Nephron progenitor cell (in vitro differentiated cells): Measurements from ENCODE around the gene C7orf33.
"Not testable (repeated sequence)": the region's sequence is repeated elsewhere in the genome, so short reads cannot be mapped to it uniquely, and the experiment has no call there.

ENCODE experiments used
- DNase-seq: peaks from one replicate; pipeline ENCODE4 v3.0.0; 2021
- H3K27ac Mint-ChIP-seq: 2 replicates; pipeline ENCODE4 v1.8.0; 2021; ENCODE audit warnings: mild to moderate bottlenecking, moderate library complexity, mixed read lengths
- H3K27me3 Mint-ChIP-seq: 2 replicates; pipeline ENCODE4 v1.8.0; 2021; ENCODE audit warnings: mild to moderate bottlenecking, low read depth, mixed read lengths; ENCODE audit not compliant: poor library complexity
- H3K36me3 Mint-ChIP-seq: 2 replicates; pipeline ENCODE4 v1.8.0; 2021; ENCODE audit warnings: low read depth, mixed read lengths
- H3K4me1 Mint-ChIP-seq: 2 replicates; pipeline ENCODE4 v1.8.0; 2021; ENCODE audit warnings: mixed read lengths
- H3K4me3 Mint-ChIP-seq: 2 replicates; pipeline ENCODE4 v1.8.0; 2021; ENCODE audit warnings: mild to moderate bottlenecking, moderate library complexity, mixed read lengths
- H3K9me3 Mint-ChIP-seq: 2 replicates; pipeline ENCODE4 v1.8.0; 2021; ENCODE audit warnings: mild to moderate bottlenecking, moderate library complexity, mixed read lengths
- CTCF ChIP-seq: fragments of 200-600 bp; sonication (generic); IDR thresholded peaks from 2 replicates; pipeline ENCODE4 v1.5.0; 2021; ENCODE audit warnings: antibody characterized with exemption

C7orf33 gene

GRCh38 chr7:148584154-148584827 lies 6.3 kb upstream of the C7orf33 start:
- TF ChIP-seq CTCF: no peak
- H3K4me1 Mint-ChIP-seq: no peaks in the 10 kb centered on the region
- no peak overlapping the region for H3K27ac Mint-ChIP-seq
- no peaks in the 10 kb centered on the region for H3K36me3 Mint-ChIP-seq
- H3K27me3 Mint-ChIP-seq: peaks cover 16% of the 10 kb centered on the region
- H3K4me3 Mint-ChIP-seq: no peak overlapping the region
- no peaks in the 10 kb centered on the region for H3K9me3 Mint-ChIP-seq
- DNase-seq: no peak

GRCh38 chr7:148585399-148585798 lies 5.2 kb upstream of the C7orf33 start:
- Mint-ChIP-seq H3K27ac (no peak overlapping the region), H3K36me3 (no peaks in the 10 kb centered on the region), H3K4me3 (no peak overlapping the region), H3K4me1 (no peaks in the 10 kb centered on the region), H3K27me3 (peaks cover 16% of the 10 kb centered on the region), H3K9me3 (no peaks in the 10 kb centered on the region)
- DNase-seq: no peak
- no peak for TF ChIP-seq CTCF

DNA sequence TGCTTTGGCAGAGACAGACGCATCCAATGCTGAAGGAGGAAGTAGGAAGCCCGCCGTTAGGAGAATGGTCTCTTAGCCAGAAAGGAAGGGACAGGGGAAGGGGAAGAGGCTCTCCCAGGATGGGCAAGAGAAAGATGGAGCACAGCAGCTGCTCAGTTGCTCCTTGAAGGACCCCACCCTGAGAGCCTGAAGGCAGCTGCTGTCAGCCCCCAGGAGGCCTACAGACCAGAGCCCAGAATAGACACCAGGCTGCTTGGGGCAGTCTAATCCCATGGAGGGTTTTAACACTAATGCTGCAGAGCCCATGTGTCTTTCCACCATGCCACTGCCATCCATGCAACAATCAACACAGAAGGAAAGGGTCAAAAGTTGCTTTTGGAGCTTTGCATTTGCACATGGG lies 3.5 kb upstream of the C7orf33 start:
- H3K4me1 Mint-ChIP-seq: no peaks in the 10 kb centered on the region
- DNase-seq: no peak

GRCh38 chr7:148588168-148588567 lies 2.4 kb upstream of the C7orf33 start:
- Mint-ChIP-seq H3K27ac (no peak overlapping the region), H3K36me3 (no peaks in the 10 kb centered on the region), H3K9me3 (no peaks in the 10 kb centered on the region), H3K27me3 (peaks cover 15% of the 10 kb centered on the region), H3K4me1 (no peaks in the 10 kb centered on the region), H3K4me3 (no peak overlapping the region)
- DNase-seq: no peak
- TF ChIP-seq CTCF: no peak

More for the DNA sequence above, 3.5 kb upstream of the C7orf33 start:
- H3K36me3 Mint-ChIP-seq: no peaks in the 10 kb centered on the region
- H3K4me3 Mint-ChIP-seq: no peak overlapping the region
- H3K27ac Mint-ChIP-seq: no peak overlapping the region
- no peaks in the 10 kb centered on the region for H3K9me3 Mint-ChIP-seq
- H3K27me3 Mint-ChIP-seq: peaks cover 13% of the 10 kb centered on the region
- no peak for TF ChIP-seq CTCF

DNA sequence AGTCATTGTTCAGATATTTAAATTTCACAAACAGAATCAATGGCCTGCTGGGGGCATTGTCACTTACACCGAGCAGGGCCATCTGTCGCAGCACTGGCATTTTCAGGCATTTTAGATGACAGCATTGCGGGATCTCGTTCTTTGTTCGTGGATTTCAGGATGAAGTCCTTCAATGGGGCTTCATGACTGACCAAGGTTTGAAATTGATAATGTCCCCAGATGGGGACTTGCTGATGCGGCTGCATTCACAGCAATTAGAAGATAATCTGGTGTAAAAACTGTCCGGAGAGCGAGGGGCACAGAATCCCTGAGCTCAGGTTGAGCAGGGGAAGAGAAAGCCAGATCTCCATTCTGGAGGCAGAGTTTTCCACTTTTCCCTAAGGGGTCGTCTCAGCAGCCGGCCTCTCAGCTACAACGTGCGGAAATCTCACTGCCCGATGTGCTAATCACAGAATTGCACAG lies 1.9 kb upstream of the C7orf33 start:
- H3K9me3 Mint-ChIP-seq: peaks cover 2% of the 10 kb centered on the region
- no peak for DNase-seq
- H3K36me3 Mint-ChIP-seq: no peaks in the 10 kb centered on the region
- no peaks in the 10 kb centered on the region for H3K4me1 Mint-ChIP-seq
- no peak for TF ChIP-seq CTCF
- H3K4me3 Mint-ChIP-seq: no peak overlapping the region
- H3K27me3 Mint-ChIP-seq: peaks cover 17% of the 10 kb centered on the region
- no peak overlapping the region for H3K27ac Mint-ChIP-seq

GRCh38 chr7:148589640-148590039 lies 926 bp upstream of the C7orf33 start:
- Mint-ChIP-seq H3K27me3 (peaks cover 19% of the 10 kb centered on the region), H3K4me3 (no peak overlapping the region)

DNA sequence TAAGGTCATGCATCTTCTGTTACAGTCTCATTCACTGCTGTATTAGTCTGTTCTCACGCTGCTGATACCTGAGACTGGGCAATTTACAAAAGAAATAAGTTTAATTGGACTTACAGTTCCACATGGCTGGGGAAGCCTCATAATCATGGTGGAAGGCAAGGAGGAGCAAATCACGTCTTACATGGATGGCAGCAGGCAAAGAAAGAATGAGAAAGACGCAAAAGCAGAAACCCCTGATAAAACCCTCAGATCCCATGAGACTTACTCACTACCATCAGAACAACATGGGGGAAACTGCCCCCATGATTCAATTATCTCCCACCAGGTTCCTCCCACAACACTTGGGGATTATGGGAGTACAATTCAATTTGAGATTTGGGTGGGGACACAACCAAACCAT lies 5.8 kb downstream of the C7orf33 start:
- not testable (repeated sequence) for DNase-seq, H3K27me3 Mint-ChIP-seq, H3K36me3 Mint-ChIP-seq, H3K4me1 Mint-ChIP-seq, H3K4me3 Mint-ChIP-seq, H3K27ac Mint-ChIP-seq
- H3K9me3 Mint-ChIP-seq: peaks cover 27% of the 10 kb centered on the region

More at GRCh38 chr7:148589640-148590039, 926 bp upstream of the C7orf33 start:
- Mint-ChIP-seq H3K36me3 (no peaks in the 10 kb centered on the region), H3K9me3 (peaks cover 5% of the 10 kb centered on the region), H3K27ac (no peak overlapping the region), H3K4me1 (no peaks in the 10 kb centered on the region)
- TF ChIP-seq CTCF: no peak
- no peak for DNase-seq
